NCI-H2107 treated with DMSO at 0.1 percent for 48 hours (cell line): Measurements from ENCODE around the gene ZMIZ1.
"Not testable (repeated sequence)": the region's sequence is repeated elsewhere in the genome, so short reads cannot be mapped to it uniquely, and the experiment has no call there.

ENCODE experiments used
- DNase-seq: peaks from one replicate; lab custom pipeline; 2025; ENCODE audit not compliant: unreplicated experiment; lab: John Stamatoyannopoulos, UW

Gene ZMIZ1

GRCh38 chr10:79279047-79279446 lies 210.3 kb downstream of the ZMIZ1 start:
- not testable (repeated sequence) for DNase-seq

- no peak for DNase-seq
Observed at GRCh38 chr10:79280956-79281355, 212.2 kb downstream of the ZMIZ1 start.

- no peak for DNase-seq
Observed at GRCh38 chr10:79282388-79282787, 213.6 kb downstream of the ZMIZ1 start.

GRCh38 chr10:79283616-79284015 lies 214.8 kb downstream of the ZMIZ1 start:
- no peak for DNase-seq

- no peak for DNase-seq
Observed at GRCh38 chr10:79284158-79284871, 215.5 kb downstream of the ZMIZ1 start.

GRCh38 chr10:79285315-79286197 lies 216.8 kb downstream of the ZMIZ1 start:
- DNase-seq: no peak

- peak; percentile 42 for DNase-seq
Observed at GRCh38 chr10:79286318-79286951, 217.7 kb downstream of the ZMIZ1 start.

GRCh38 chr10:79287973-79288723 lies 219.4 kb downstream of the ZMIZ1 start:
- DNase-seq: no peak

GRCh38 chr10:79289801-79290200 lies 221.0 kb downstream of the ZMIZ1 start:
- no peak for DNase-seq

GRCh38 chr10:79292026-79292766 lies 223.4 kb downstream of the ZMIZ1 start:
- no peak for DNase-seq

GRCh38 chr10:79292891-79293746 lies 224.4 kb downstream of the ZMIZ1 start:
- no peak for DNase-seq

- no peak for DNase-seq
Observed at GRCh38 chr10:79293841-79294581, 225.2 kb downstream of the ZMIZ1 start.

GRCh38 chr10:79295563-79295962 lies 226.8 kb downstream of the ZMIZ1 start:
- no peak for DNase-seq

- no peak for DNase-seq
Observed at GRCh38 chr10:79296431-79296830, 227.7 kb downstream of the ZMIZ1 start.

GRCh38 chr10:79298403-79299244 lies 229.9 kb downstream of the ZMIZ1 start:
- DNase-seq: no peak

- no peak for DNase-seq
Observed at GRCh38 chr10:79299397-79300241, 230.9 kb downstream of the ZMIZ1 start.

GRCh38 chr10:79300711-79301110 lies 231.9 kb downstream of the ZMIZ1 start:
- no peak for DNase-seq
